ENCODE results near the gene ABI1.

Gene ABI1

DNA sequence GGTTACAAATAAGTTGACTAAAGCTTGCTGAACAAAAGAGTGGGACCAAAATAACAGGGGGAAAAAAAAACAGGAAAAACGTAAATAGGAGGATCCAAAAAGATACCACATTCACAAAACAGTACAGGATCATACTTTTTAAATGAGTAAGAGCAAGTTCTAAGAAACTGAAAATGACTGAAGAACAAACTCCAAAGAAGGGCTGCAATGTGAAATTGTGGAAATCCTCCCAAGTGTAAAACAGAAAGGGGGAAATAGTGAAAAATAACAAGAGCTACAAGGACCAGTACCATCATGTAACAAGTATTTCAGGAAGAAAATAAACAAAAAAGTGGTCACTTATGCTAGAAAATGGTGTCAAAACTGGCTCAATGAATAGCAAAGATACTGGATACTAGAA is 116.9 kb downstream of the ABI1 start:
- H3K36me3 ChIP-seq (replicated peaks; ENCODE audit: insufficient read depth, low read length) = peaks cover 16% of the 10 kb centered on the region; the same call in 1 of the 2 replicates
- no peak overlapping the region for H3K27ac ChIP-seq (ENCODE audit: low read length)
- H3K9me3 ChIP-seq (replicated peaks; ENCODE audit: insufficient read depth, low read length) = no peaks in the 10 kb centered on the region
- H3K79me2 ChIP-seq (ENCODE audit: low read length) = peaks cover 30% of the 10 kb centered on the region
- no peak for TF ChIP-seq EZH2phosphoT487 (IDR thresholded peaks at IDR 0.05; ENCODE audit: low read length)
- TF ChIP-seq, protein P1, sequence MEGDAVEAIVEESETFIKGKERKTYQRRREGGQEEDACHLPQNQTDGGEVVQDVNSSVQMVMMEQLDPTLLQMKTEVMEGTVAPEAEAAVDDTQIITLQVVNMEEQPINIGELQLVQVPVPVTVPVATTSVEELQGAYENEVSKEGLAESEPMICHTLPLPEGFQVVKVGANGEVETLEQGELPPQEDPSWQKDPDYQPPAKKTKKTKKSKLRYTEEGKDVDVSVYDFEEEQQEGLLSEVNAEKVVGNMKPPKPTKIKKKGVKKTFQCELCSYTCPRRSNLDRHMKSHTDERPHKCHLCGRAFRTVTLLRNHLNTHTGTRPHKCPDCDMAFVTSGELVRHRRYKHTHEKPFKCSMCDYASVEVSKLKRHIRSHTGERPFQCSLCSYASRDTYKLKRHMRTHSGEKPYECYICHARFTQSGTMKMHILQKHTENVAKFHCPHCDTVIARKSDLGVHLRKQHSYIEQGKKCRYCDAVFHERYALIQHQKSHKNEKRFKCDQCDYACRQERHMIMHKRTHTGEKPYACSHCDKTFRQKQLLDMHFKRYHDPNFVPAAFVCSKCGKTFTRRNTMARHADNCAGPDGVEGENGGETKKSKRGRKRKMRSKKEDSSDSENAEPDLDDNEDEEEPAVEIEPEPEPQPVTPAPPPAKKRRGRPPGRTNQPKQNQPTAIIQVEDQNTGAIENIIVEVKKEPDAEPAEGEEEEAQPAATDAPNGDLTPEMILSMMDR (IDR thresholded peaks at IDR 0.05; ENCODE audit: low read length) = no peak
- no peaks in the 10 kb centered on the region for H3K27me3 ChIP-seq (replicated peaks; ENCODE audit: insufficient read depth, low read length)
- no peaks in the 10 kb centered on the region for H4K20me1 ChIP-seq (ENCODE audit: insufficient read depth, low read length)
- peaks cover 6% of the 10 kb centered on the region; the same call in 1 of the 2 replicates for H3K4me1 ChIP-seq (ENCODE audit: low read length)
- no peak overlapping the region for H3K9ac ChIP-seq (ENCODE audit: low read length)
- no peaks in the 10 kb centered on the region for H3K9me2 ChIP-seq (replicated peaks; ENCODE audit: insufficient read depth, low read length)
- peaks cover 10% of the 10 kb centered on the region for H3F3A ChIP-seq (ENCODE audit: insufficient read depth, low read length)
- no peak overlapping the region for H3K4me2 ChIP-seq (ENCODE audit: low read depth, low read length)
- no peak for DNase-seq
- no peak overlapping the region for H2AFZ ChIP-seq (ENCODE audit: low read length)
- H3K4me3 ChIP-seq (ENCODE audit: low read length) = no peak overlapping the region

GRCh38 chr10:26743091-26743490 is 117.7 kb downstream of the ABI1 start:
- TF ChIP-seq EZH2phosphoT487 (IDR thresholded peaks at IDR 0.05; ENCODE audit: low read length) = no peak
- TF ChIP-seq, protein P1 (IDR thresholded peaks at IDR 0.05; ENCODE audit: low read length) = no peak
- no peak for TF ChIP-seq EZH2 (optimal IDR thresholded peaks at IDR 0.05; ENCODE audit: low read depth, low read length)
- no peak overlapping the region for H3K9ac ChIP-seq (ENCODE audit: low read length)
- H3F3A ChIP-seq (ENCODE audit: insufficient read depth, low read length) = peaks cover 18% of the 10 kb centered on the region
- no peaks in the 10 kb centered on the region for H3K27me3 ChIP-seq (replicated peaks; ENCODE audit: insufficient read depth, low read length)
- H3K4me2 ChIP-seq (ENCODE audit: low read depth, low read length) = no peak overlapping the region
- H3K4me3 ChIP-seq (ENCODE audit: low read length) = no peak overlapping the region
- H3K9me3 ChIP-seq (replicated peaks; ENCODE audit: insufficient read depth, low read length) = no peaks in the 10 kb centered on the region
- H3K27ac ChIP-seq (ENCODE audit: low read length) = no peak overlapping the region
- H3K9me2 ChIP-seq (replicated peaks; ENCODE audit: insufficient read depth, low read length) = no peaks in the 10 kb centered on the region
- no peaks in the 10 kb centered on the region for H4K20me1 ChIP-seq (ENCODE audit: insufficient read depth, low read length)
- H3K4me1 ChIP-seq (ENCODE audit: low read length) = peaks cover 14% of the 10 kb centered on the region
- peaks cover 26% of the 10 kb centered on the region for H3K79me2 ChIP-seq (ENCODE audit: low read length)
- H3K36me3 ChIP-seq (replicated peaks; ENCODE audit: insufficient read depth, low read length) = peaks cover 16% of the 10 kb centered on the region; the same call in 1 of the 2 replicates
- DNase-seq = no peak
- no peak overlapping the region for H2AFZ ChIP-seq (ENCODE audit: low read length)

DNA sequence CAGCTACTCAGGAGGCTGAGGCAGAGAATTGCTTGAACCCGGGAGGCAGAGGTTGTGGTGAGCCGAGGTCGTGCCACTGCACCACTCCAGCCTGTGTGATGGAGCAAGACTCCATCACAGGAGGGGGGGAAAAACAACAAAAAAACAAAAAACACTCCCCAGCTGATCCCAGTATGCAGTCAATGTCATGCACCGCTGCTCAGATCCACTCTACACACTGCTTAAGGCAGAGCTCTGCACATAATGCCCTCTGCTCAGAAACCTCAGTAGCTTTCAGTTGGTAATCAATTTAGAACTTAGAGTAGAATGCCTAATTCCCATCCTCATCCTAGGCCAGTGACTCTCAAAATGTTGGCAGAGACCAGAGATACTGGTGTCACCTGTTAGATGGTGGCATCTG is 119.4 kb downstream of the ABI1 start:
- Histone ChIP-seq H2AFZ (ENCODE audit: low read length) (no peak overlapping the region), H4K20me1 (ENCODE audit: insufficient read depth, low read length) (no peaks in the 10 kb centered on the region), H3K4me3 (ENCODE audit: low read length) (no peak overlapping the region), H3K4me1 (ENCODE audit: low read length) (peaks cover 28% of the 10 kb centered on the region), H3F3A (ENCODE audit: insufficient read depth, low read length) (peaks cover 30% of the 10 kb centered on the region), H3K27ac (ENCODE audit: low read length) (no peak overlapping the region), H3K27me3 (replicated peaks; ENCODE audit: insufficient read depth, low read length) (no peaks in the 10 kb centered on the region), H3K4me2 (ENCODE audit: low read depth, low read length) (no peak overlapping the region), H3K36me3 (replicated peaks; ENCODE audit: insufficient read depth, low read length) (peaks cover 16% of the 10 kb centered on the region; the same call in 1 of the 2 replicates), H3K9ac (ENCODE audit: low read length) (no peak overlapping the region), H3K9me3 (replicated peaks; ENCODE audit: insufficient read depth, low read length) (no peaks in the 10 kb centered on the region), H3K79me2 (ENCODE audit: low read length) (peaks cover 31% of the 10 kb centered on the region), H3K9me2 (replicated peaks; ENCODE audit: insufficient read depth, low read length) (no peaks in the 10 kb centered on the region)
- no peak for DNase-seq
- TF ChIP-seq, protein P1 (IDR thresholded peaks at IDR 0.05; ENCODE audit: low read length) = no peak
